Jurkat, Clone E6-1 (cell line): ENCODE data around the gene PNPLA7.

ENCODE experiments used
- DNase-seq: peaks from one replicate; pipeline ENCODE4 v3.0.0-alpha.2; 2011; ENCODE audit warnings: low read depth, low spot score
- H3K4me3 ChIP-seq: 2 replicates; pipeline ENCODE4 v1.5.1; 2011; ENCODE audit warnings: mild to moderate bottlenecking, low read length, control low read depth, moderate library complexity

The PNPLA7 gene

DNA sequence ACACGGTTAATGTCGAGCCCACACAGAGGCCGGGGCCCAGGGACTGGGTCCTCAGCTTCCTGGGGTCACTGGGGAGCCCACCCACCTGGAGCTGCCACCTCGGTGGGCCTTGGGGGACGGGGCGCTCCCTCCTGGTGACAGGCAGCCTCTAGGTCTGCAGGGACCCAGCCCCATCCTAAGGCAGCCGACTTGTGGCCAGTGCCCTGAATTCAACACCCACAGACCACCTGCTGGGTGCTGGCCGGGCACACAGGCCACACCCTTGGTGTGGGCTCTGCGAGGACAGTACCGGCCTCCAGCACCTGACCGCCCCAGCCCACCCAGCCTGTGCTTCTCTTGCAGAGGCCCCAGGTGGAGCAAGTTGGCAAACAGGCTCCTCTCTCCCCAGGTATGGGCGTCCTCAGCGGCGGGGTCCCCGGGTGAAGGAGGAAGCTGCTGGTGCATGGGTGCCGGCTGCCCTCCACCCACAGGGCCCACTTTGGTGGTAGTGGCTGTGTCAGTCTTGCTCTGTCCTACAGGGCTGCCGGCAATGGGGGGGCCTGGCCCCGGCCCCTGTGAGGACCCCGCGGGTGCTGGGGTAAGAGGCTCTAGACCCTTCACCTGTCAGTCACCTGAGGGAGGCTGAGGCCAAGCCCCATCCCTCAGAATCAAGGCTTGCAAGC is 117.4 kb downstream of the PNPLA7 start:
- no peak for DNase-seq
- no peak overlapping the region for H3K4me3 ChIP-seq

DNA sequence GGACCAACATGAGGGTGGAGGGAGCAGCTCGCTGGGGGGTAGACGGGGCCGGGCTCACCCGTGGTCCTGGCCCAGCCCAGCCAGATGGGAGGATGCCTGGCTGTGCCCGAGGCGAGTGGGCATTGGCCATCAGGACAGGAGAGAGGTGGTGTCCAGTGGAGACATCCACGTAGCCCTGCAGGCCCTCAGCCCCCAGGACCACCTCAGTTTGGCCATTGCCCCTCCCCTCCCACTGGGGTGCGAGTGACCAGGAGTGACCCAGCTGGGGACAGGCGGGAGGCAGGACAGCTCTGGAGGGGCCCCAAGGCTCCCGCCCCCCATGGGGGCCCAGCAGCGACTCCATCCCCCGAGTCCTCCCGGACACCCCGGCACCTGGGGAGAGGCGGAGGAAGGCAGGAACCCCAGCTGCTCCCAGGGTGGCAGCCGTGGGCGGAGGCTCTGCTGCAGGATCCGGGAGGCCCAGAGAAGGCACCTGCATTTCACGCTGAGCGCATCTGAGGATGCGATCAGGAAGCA is 118.7 kb downstream of the PNPLA7 start:
- no peak overlapping the region for H3K4me3 ChIP-seq
- DNase-seq: no peak

DNA sequence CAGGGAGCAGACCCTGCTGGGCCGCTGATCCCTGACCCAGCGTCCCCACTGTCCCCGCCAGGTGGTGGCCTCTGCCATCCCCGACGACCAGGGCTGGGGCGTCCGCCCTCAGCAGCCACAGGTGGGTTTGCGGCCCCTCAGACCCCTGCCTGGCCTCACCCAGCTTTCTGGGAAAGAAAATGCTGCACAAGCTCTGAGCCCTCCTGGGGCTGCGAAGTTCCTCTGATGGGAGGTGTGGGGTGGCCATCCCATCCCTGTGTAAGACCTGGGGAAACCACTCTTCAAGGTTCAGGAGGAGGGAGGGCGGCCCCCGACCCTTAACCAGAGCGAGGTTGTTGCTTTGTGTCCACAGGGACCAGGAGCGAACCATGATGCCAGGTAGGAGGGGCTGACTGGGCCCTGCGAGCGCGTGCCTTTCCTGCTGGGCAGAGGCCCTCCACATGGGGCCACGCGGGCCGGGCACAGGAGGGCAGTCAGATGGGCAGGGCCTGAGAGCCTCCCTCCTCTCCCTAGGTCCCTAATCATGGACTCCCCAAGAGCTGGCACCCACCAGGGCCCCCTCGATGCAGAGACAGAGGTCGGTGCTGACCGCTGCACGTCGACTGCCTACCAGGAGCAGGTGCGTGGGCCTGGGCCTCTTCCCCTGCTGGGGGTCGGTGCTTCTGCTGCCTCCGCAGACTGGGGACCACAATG is 119.3 kb downstream of the PNPLA7 start:
- DNase-seq: no peak

DNA sequence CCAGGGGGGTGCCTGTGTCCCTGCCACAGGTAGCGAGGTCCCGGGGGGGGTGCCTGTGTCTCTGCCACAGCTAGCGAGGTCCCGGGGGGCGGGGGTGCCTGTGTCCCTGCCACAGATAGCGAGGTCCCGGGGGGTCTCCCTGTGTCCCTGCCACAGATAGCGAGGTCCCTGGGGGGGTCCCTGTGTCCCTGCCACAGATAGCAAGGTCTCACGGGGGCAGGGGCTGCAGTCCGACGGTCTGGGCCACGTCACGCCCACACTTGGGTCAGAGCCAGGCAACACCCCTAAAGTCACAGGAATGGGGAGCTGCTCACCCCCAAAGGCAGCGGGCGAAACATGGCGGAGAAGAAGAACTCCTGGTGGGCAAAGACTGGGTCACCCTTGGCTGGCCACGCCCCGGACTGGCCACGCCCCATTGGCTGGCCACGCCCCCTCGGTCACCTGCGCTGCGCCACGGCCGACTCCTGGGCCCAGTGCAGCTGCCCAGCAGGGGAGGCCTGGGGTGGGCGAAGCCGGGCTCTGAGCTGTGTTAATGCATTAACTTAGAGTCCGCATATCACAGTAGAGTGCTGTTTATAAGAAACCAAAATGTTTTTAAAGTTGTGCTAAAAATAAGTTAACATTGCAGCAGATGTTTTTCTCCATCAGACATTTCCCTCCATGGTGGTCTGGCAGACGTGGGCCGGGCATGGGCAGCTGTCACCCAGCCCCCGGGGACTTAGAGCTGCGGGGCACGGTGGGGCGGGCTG is 120.1 kb downstream of the PNPLA7 start:
- no peak overlapping the region for H3K4me3 ChIP-seq
- no peak for DNase-seq

More for the DNA sequence above, 119.3 kb downstream of the PNPLA7 start:
- H3K4me3 ChIP-seq: no peak overlapping the region

DNA sequence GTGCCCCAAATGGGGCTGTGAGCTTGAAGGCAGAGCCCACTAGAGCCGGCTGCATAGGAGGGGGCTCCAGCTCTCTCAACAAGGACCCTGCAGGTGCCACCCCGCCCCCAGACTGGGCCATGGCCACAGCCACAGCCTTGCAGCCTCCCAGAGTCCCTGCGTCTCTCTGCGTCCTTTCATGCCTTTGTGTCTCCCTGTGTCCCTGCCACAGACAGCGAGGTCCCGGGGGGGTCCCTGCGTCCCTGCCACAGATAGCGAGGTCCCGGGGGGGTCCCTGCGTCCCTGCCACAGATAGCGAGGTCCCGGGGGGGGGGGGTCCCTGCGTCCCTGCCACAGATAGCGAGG is 120.7 kb downstream of the PNPLA7 start:
- no peak overlapping the region for H3K4me3 ChIP-seq

DNA sequence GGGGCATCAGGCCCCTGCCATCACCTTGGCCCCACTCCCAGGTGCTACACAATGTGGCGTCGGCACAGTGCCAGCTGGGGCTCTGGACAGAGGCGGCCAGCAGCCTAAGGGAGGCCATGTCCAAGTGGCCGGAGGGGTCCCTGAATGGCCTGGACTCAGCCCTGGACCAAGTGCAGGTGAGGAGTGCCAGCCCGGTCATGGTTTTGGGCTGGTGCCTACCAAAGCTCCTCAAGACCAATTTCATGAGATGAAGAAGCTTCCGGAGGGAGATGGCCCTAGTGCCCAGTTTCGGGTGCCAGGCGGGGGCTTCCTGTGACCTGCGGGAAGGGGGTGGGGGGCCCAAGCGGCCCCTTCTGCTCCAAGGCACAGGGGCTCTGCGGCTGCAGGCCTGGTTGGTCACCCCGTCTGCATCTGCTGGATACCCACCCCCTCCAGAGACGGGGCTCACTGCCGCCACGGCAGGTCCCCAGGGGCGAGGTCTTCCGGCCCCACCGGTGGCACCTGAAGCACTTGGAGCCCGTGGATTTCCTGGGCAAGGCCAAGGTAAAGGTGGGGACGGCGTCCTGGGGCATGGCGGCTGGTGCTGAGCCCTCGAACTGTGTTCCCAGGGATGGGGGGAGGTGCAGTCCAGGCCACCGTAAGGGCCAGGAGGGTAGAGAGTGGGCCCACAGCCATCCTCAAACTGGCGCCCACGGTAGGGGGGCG is 121.2 kb downstream of the PNPLA7 start:
- DNase-seq: no peak
- H3K4me3 ChIP-seq: no peak overlapping the region

More for the DNA sequence above, 120.7 kb downstream of the PNPLA7 start:
- DNase-seq: no peak

DNA sequence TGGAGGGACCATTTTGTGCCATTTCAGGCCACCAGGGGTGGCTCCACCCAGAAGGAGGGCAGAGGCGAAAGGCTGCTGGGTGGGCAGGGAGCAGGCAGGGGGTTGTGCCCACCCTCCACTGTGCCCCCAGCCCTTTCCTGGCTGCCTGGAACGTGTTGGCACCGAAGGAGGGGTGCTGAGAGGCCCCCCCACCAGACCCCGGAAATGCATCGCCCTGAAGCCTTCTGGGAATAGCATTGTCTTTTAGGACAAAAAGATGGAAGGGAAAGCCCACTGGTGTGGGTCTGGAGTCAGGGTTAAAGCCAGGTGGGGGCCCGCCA is 121.9 kb downstream of the PNPLA7 start:
- DNase-seq: no peak
- no peak overlapping the region for H3K4me3 ChIP-seq

DNA sequence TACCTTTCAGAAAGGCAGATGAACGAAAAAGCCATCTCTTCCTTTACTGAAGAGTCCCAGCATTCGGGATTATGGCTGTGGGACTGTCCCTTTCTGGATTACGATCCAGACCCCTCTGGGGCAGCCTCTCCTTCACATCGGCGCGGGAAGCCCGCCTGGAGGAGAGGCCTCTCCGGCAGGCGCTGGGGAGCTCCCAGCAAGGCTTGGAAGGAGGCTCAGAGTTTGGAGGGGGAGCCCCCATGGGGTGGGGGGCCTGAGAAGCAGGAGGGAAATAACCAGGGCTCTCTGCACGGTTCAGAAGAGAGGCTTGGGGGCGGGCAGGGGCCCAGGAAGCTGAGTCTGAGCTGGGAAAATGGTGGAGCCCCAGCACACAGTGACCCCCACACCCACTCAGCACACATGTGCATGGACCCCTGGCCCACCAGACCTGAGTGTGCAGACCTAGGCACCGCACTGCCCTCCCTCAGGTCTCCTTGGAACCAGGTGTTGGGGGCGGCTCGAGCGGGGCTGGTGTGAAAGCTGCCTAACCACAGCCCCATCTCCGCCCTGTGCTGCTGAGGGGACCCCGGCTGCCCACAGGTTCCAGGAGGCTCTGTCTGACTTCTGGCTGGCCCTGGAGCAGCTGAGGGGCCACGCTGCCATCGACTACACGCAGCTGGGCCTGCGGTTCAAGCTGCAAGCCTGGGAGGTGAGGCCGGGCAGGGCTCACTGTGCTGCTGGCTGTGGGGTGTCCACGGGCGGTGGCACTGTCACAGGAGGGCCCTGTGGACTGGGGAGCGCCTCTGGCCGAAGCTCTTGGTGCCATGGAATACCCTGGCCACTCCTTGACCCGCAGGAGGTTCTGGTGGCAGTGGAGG is 122.5 kb downstream of the PNPLA7 start:
- no peak for DNase-seq
- H3K4me3 ChIP-seq: no peak overlapping the region

DNA sequence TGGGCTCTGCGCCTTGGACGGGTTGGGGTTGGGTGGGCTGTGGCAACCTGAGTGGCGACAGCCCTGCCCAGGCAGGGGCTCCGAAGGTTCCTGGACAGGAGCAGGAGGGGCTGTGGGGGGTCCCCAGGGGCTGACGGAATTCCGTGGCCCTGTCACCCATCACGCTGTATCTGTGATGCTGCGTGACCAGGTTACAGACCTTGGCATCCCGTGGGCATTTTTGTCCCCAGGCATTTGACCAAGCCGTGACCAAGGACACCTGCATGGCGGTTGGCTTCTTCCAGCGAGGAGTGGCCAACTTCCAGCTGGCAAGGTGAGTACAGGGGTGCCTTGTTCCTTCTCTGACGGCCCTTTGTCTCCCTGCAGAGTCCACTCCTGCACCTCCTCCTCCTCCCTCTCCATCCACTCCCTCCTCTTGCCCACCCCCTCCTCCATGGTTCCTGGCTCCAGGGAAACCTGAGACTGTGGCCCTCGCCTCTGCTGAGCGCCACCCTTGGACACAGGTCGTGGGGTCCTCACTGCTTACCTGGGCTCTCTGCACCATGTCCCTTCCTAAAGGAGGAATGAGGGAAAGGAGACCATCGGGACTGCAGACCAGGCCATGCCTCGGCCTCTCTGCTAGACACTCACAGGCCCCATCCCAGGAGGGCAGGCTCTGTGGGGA is 124.1 kb downstream of the PNPLA7 start:
- DNase-seq: no peak
- no peak overlapping the region for H3K4me3 ChIP-seq

DNA sequence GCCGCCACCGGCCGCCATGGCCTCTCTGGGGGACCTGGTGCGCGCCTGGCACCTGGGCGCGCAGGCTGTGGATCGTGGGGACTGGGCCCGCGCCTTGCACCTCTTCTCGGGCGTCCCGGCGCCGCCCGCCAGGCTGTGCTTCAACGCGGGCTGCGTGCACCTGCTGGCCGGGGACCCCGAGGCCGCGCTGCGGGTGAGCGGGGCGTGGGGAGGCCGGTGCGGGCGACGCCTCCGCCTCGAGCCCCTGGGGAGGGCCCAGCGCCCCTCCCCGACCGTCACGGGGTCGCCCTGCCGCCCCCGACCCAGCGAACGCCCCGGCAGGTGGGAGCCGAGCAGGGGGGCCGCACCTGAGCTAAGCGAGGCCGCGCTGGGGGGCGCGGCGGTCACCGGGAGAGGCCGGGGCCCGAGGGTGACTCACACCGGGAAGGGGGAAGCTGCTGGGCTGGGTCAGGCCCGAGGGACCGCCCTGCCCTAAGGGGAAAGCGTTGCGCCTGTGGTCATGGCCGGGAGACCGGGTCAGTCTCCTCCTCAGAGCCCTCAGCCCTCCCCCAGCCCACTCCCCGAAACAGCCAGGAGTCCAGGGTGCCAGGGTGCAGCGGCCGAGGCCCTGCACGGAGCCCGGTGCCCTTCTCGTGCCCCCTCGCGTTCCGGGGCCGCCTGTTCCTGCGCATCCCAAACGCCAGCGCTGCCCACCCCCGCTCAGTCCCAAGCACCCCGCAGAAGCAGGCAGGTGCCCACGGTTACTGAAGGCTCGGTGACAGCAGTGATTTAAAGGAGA is 126.5 kb downstream of the PNPLA7 start:
- DNase-seq: no peak
- H3K4me3 ChIP-seq: no peak overlapping the region

DNA sequence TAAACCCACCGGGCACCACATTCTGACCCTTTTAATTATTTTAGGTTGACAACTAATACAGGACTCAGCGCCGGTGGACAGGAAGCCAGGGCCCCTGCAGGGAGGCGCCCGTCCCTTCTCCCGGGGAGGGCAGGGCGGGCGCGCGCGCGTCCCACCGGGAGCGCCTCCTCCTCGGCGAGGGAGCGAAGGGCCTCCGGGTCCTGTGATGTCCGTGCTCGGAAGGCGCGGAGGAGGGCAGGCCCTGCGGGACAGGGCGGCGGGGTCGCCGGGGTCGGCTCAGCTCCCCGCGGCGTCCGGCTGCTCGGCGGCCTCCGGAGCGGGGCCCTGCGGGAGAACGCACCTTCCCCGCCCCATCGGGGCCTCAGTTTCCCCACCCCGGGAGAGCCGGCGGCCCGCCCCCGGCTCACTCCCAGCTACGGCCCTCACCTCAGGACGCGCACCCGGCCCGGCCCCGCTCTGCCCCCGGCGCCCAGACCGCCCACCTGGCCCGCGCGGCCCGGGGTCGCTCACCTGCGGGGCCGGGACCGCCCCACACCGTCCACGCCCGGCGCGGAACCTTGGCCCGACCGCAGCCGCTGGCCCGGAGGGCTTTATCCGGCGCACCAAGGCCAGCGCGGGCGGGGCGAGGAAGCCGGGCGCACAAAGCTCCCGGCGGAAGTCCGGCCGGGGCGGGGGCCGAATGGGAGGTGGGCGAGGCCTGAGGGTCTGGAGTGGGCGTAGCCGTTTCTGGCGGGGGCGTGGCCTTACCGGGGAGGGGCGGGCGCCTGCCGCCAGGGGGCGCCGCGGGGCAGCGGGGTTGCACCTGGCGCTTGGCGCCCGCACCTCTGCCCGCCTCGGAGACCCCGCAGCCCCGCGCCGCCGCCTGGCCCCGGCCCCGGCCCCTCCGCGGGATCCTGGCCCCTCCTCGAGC is 127.3 kb downstream of the PNPLA7 start, which contains the start of the genes EXD3 and NOXA1:
Gene EXD3 (minus strand): TSS at position 559 of the 910 bp plus-strand sequence. CDS start 27,805 bp downstream, outside the sequence.
Gene NOXA1 (plus strand): TSS at position 790 of the 910 bp plus-strand sequence. CDS start 137 bp downstream, outside the sequence.
- no peak within 1 kb of the TSS for H3K4me3 ChIP-seq

DNA sequence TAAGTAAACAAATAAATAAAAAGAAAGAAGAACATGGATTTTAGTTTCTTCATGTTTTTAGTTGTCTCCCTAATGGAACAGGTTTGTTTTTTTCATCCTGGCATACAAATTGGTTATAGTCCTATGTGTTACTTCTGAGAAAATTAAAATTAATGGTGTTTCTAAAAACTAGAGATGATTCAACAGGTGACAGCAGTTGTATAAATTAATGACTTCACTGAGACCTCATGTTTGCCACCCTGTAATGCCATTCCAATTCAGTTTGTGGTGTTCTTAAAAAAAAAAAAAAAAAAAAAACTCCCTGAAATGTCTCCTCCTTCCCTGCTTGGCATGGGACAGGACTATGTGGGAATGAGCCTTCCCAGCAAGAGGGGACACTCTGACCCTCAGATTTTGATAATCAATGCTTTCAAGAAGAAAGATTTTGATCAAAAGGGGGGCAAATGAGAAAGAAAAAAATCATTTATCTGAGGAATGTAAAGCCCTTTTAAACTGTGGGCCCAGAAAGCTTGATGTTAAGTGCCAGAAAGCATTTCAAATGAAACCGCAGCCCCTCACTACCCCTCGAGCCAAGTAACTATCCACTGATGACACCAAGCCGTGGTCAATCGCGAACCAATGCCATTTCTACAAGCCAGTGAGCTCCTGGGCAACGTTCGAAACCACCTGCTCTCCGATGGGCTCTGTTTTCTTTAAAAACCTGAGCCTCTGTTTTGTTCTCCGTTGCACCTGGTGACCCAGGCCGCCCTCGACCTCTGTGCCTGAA is 128.2 kb downstream of the PNPLA7 start:
- H3K4me3 ChIP-seq: no peak overlapping the region
- DNase-seq: no peak

More for the DNA sequence above, 127.3 kb downstream of the PNPLA7 start, which contains the start of the genes EXD3 and NOXA1:
- no peak for DNase-seq

DNA sequence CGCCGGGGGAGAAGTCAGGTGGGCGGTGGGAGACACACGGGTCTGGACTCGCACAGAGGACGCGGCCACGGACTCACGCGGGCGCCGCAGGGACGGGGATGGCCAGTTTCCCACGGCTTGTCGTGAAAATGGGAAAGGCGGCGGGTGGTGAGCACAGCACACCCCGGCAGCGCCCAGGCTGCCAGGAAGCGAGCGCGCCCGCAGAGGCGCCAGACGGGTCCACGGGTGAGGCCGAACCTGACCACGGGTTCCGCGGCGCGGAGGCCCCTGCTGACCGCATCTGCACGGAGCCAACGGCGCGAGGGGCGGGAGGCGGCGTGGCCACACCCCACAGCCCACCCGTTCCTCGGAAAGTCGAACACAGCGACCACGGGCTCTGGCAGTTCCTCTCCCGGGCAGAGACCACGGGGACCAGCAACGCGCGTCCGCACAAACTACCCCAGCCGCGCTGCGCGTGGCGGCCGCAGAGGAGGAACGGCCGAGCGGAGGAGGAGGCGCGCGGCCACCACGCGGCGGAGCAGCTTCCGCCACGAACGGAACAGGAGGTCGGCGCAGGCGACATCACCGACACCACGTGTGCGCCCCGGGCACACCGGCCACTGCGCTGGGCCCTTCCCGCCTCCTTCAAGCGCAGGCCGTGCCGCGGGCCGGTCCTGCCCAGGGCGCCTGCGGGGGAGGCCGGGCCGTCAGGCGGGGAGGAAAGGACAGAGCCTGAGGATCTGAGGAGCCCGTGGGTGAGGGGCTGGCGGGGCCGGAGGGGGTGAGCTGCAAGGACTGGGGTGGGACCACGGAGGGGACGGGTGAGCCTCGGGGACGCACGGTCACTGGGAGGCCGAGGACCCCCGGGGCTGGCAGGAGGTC is 132.8 kb downstream of the PNPLA7 start:
- no peak overlapping the region for H3K4me3 ChIP-seq
- DNase-seq: no peak

DNA sequence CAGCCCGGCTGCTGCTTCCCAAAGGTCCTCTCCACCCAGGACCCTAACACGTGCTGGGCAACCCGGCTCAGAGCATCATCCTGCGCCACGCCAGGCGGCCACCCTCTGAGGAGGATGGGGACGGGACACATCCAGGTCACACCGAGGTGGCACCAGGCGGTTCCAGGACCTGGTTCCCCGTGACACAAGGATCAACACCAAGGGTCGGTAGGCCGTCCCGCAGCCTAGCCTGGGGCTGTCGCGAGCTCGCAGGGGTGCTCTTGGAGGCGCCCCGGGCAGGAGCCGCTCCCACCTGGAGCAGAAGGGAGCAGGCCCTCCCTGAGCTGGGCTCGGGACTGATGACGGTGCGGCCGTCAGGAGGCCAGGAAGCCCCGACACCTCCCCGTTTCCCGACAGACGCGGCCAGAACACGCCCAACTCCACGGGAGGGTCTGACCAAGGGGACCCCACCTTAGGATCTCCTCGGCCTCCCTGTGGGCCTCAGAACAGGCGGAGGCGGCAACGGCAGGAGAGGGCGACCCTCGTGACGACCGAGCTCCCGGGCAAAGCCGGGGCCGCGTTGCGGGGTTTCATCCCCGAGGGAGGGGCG is 133.5 kb downstream of the PNPLA7 start:
- H3K4me3 ChIP-seq: no peak overlapping the region
- no peak for DNase-seq
